Panc1 (cell line): Measurements from ENCODE around the gene RSU1. TPM values are rescaled to one million over a fixed set of nuclear protein-coding genes. Genes with fewer than 3 reads are reported as not detected.

Source experiments
- ATAC-seq: fragments of 200-7000 bp; cut with Tn5 transposase; 2 replicates; pipeline ENCODE4 v1.9.1; 2020; ENCODE audit warnings: mild to moderate bottlenecking, moderate library complexity
- BruUV-seq: library from RNA; stranded (reverse); fragments of 400-500 nt; replicated peaks from 2 replicates; lab custom pipeline; 2021; lab: Mats Ljungman, UMichigan
- CTCF ChIA-PET: fragments of 300-600 bp; sonication (Branson Sonifier 250); formaldehyde crosslinking; loops from one replicate; lab custom pipeline; 2022; ENCODE audit warnings: antibody characterized with exemption; lab: Charles Lee
- POLR2A ChIA-PET: fragments of 300-600 bp; sonication (Branson Sonifier 250); formaldehyde crosslinking; loops from one replicate; lab custom pipeline; 2022; ENCODE audit warnings: antibody characterized with exemption; lab: Charles Lee
- DNase-seq: peaks from one replicate; pipeline ENCODE4 v3.0.0-alpha.2; 2010; ENCODE audit warnings: low read depth, low spot score
- H3K27ac ChIP-seq: 2 replicates; pipeline ENCODE4 v1.5.1; 2011; ENCODE audit warnings: mild to moderate bottlenecking, low read length, inconsistent platforms
- H3K27me3 ChIP-seq: fragments of 200-500 bp; sonication (Bioruptor generic); 2 replicates; pipeline ENCODE4 v1.6.0; 2014; ENCODE audit warnings: low read length, inconsistent platforms; ENCODE audit not compliant: control insufficient read depth, insufficient read depth
- H3K36me3 ChIP-seq: fragments of 200-500 bp; sonication (Bioruptor generic); 2 replicates; pipeline ENCODE4 v1.5.1; 2014; ENCODE audit warnings: inconsistent platforms, mild to moderate bottlenecking, low read length, moderate library complexity; ENCODE audit not compliant: control insufficient read depth, insufficient read depth
- H3K4me1 ChIP-seq: 2 replicates; pipeline ENCODE4 v1.5.1; 2011; ENCODE audit warnings: inconsistent platforms, mild to moderate bottlenecking, low read length, moderate library complexity; ENCODE audit not compliant: control insufficient read depth, insufficient read depth
- H3K4me3 ChIP-seq, 2 experiments: 2 replicates each; pipeline ENCODE4 v1.5.1; 2011 to 2012; ENCODE audit warnings: low read depth in 2 of 2, low read length in 2 of 2, mild to moderate bottlenecking in 2 of 2, inconsistent platforms in 1 of 2, moderate library complexity in 1 of 2
- H3K9me3 ChIP-seq: fragments of 200-500 bp; sonication (Bioruptor generic); 2 replicates; pipeline ENCODE4 v1.5.1; 2014; ENCODE audit warnings: low read depth, mild to moderate bottlenecking, inconsistent platforms, low read length, moderate library complexity; ENCODE audit not compliant: control insufficient read depth, insufficient read depth
- POLR2AphosphoS5 ChIP-seq: IDR thresholded peaks from 2 replicates; pipeline ENCODE4 v1.6.1; 2012; ENCODE audit warnings: mild to moderate bottlenecking, low read depth, low read length, moderate library complexity
- SIN3A ChIP-seq: IDR thresholded peaks from 2 replicates; pipeline ENCODE4 v1.6.1; 2012; ENCODE audit warnings: low read depth, mild to moderate bottlenecking, low read length, moderate library complexity, borderline replicate concordance; ENCODE audit not compliant: insufficient read depth
- TCF7L2 ChIP-seq: IDR thresholded peaks from 2 replicates; pipeline ENCODE4 v1.6.1; 2011; ENCODE audit warnings: mild to moderate bottlenecking, low read depth, low read length, inconsistent platforms
- in situ Hi-C: cut with HindIII; loops from 2 replicates; pipeline ENCODE4 v1.10.0; 2016; ENCODE audit warnings: low sequenced_read_pairs, low pct_unique_long_range_greater_than_20kb
- intact Hi-C: fragments of 100-400 bp; cut with micrococcal nuclease; formaldehyde crosslinking; loops from one replicate; pipeline ENCODE4 v1.10.0; 2022; ENCODE audit not compliant: unreplicated experiment
- total RNA-seq: library from RNA; stranded (reverse); gene quantifications from one replicate; pipeline ENCODE4 v1.2.1, GENCODE V29; 2021; ENCODE audit not compliant: unreplicated experiment
- TF ChIP-seq, protein P1 (sequence below), 2 experiments: IDR thresholded peaks; 2 replicates each; pipeline ENCODE4 v1.6.1; 2011 to 2012; ENCODE audit warnings: low read depth in 2 of 2, control low read depth in 1 of 2, low read length in 1 of 2, mild to moderate bottlenecking in 1 of 2, moderate library complexity in 1 of 2; ENCODE audit not compliant: insufficient read depth in 1 of 2
- TF ChIP-seq, protein P2 (sequence below): fragments of 450-650 bp; IDR thresholded peaks from 2 replicates; pipeline ENCODE4 v1.5.1; 2017; ENCODE audit warnings: mild to moderate bottlenecking

Gene RSU1
- total RNA-seq, 1 experiment from 2014 or later, result 55.6 TPM

DNA sequence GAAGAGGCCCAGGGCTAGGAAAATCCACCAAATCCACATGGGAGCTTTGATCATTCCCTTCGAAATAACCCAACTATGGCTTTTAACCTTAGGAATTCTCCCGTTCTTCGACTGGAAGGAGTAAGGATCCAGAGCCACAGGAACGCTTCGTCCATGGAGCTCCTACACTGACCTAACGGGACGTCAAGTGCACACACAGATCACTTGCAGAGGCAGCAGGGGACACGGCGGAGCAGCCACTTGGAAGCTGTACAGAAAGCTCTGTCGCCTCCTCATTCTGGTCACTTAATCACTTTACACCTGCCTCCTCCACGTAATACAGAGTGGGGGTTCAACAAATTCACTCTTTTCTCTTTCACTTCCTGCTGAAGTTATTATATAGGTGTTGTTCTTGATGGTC is 43.9 kb downstream of the RSU1 start:
- no peaks in the 10 kb centered on the region for H3K36me3 ChIP-seq
- H3K4me1 ChIP-seq, result no peaks in the 10 kb centered on the region
- BruUV-seq, result no TSS peak
- POLR2A ChIA-PET, result no interaction called here
- no peaks in the 10 kb centered on the region for H3K27me3 ChIP-seq
- intact Hi-C loops, result no loop called here
- TF ChIP-seq TCF7L2, result no peak
- TF ChIP-seq, protein P1, sequence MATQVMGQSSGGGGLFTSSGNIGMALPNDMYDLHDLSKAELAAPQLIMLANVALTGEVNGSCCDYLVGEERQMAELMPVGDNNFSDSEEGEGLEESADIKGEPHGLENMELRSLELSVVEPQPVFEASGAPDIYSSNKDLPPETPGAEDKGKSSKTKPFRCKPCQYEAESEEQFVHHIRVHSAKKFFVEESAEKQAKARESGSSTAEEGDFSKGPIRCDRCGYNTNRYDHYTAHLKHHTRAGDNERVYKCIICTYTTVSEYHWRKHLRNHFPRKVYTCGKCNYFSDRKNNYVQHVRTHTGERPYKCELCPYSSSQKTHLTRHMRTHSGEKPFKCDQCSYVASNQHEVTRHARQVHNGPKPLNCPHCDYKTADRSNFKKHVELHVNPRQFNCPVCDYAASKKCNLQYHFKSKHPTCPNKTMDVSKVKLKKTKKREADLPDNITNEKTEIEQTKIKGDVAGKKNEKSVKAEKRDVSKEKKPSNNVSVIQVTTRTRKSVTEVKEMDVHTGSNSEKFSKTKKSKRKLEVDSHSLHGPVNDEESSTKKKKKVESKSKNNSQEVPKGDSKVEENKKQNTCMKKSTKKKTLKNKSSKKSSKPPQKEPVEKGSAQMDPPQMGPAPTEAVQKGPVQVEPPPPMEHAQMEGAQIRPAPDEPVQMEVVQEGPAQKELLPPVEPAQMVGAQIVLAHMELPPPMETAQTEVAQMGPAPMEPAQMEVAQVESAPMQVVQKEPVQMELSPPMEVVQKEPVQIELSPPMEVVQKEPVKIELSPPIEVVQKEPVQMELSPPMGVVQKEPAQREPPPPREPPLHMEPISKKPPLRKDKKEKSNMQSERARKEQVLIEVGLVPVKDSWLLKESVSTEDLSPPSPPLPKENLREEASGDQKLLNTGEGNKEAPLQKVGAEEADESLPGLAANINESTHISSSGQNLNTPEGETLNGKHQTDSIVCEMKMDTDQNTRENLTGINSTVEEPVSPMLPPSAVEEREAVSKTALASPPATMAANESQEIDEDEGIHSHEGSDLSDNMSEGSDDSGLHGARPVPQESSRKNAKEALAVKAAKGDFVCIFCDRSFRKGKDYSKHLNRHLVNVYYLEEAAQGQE (IDR thresholded peaks at IDR 0.05; ENCODE audit: insufficient read depth in 1 of 2, low read depth in 2 of 2, low read length in 1 of 2), result no peak
- no peak for TF ChIP-seq SIN3A
- TF ChIP-seq, protein P2, sequence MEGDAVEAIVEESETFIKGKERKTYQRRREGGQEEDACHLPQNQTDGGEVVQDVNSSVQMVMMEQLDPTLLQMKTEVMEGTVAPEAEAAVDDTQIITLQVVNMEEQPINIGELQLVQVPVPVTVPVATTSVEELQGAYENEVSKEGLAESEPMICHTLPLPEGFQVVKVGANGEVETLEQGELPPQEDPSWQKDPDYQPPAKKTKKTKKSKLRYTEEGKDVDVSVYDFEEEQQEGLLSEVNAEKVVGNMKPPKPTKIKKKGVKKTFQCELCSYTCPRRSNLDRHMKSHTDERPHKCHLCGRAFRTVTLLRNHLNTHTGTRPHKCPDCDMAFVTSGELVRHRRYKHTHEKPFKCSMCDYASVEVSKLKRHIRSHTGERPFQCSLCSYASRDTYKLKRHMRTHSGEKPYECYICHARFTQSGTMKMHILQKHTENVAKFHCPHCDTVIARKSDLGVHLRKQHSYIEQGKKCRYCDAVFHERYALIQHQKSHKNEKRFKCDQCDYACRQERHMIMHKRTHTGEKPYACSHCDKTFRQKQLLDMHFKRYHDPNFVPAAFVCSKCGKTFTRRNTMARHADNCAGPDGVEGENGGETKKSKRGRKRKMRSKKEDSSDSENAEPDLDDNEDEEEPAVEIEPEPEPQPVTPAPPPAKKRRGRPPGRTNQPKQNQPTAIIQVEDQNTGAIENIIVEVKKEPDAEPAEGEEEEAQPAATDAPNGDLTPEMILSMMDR, result no peak
- no peak for TF ChIP-seq POLR2AphosphoS5
- CTCF ChIA-PET, result no interaction called here
- no peak overlapping the region for H3K27ac ChIP-seq
- ATAC-seq, result no peak
- H3K4me3 ChIP-seq, result no peak overlapping the region
- no peaks in the 10 kb centered on the region for H3K9me3 ChIP-seq
- in situ Hi-C loops, result no loop called here
- no peak for DNase-seq

DNA sequence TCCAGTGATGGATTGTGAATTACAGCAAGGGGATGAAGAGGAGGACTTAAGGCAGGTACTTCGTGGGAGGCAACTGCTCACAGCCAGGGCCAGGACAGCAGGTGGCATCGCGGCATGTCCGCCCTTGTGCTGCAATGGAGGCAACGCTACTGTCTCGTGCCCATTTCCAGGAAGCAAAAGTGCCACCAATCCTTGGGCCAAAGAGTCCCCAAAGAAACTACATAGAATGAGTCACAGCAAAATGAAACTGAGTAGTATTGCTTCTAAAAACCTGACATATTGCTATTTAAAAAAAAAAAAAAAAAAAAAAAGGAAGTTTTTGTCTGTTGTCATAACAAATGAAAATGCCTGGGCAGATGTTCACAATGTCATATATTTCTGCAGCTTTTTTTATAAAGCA is 46.6 kb downstream of the RSU1 start:
- POLR2A ChIA-PET, result no interaction called here

More for the DNA sequence above, 46.6 kb downstream of the RSU1 start:
- H3K9me3 ChIP-seq, result no peaks in the 10 kb centered on the region
- CTCF ChIA-PET, result no interaction called here
- no TSS peak for BruUV-seq
- intact Hi-C loops, result no loop called here
- in situ Hi-C loops, result no loop called here
- ATAC-seq, result no peak
- TF ChIP-seq, protein P1 (IDR thresholded peaks at IDR 0.05; ENCODE audit: insufficient read depth in 1 of 2, low read depth in 2 of 2, low read length in 1 of 2), result no peak
- TF ChIP-seq SIN3A (no peak), TCF7L2 (no peak), POLR2AphosphoS5 (no peak)
- TF ChIP-seq, protein P2, result no peak
- no peak for DNase-seq
- H3K27ac ChIP-seq, result no peak overlapping the region
- H3K27me3 ChIP-seq, result no peaks in the 10 kb centered on the region
- no peak overlapping the region for H3K4me3 ChIP-seq
- no peaks in the 10 kb centered on the region for H3K36me3 ChIP-seq
- H3K4me1 ChIP-seq, result no peaks in the 10 kb centered on the region
